BJ (cell line): ENCODE measurements around the gene CNGA3. TPM values are rescaled to one million over a fixed set of nuclear protein-coding genes. Genes with fewer than 3 reads are reported as not detected.

Experiments used
- CTCF ChIA-PET: fragments of 350-600 bp; formaldehyde crosslinking; extraction: SDS; loops from one replicate; lab custom pipeline; 2021; ENCODE audit warnings: antibody characterized with exemption, inconsistent platforms; lab: Yijun Ruan, JAX
- POLR2A ChIA-PET: fragments of 300-600 bp; sonication (Branson Sonifier 250); formaldehyde crosslinking; extraction: SDS; loops from one replicate; lab custom pipeline; 2021; ENCODE audit warnings: antibody characterized with exemption; lab: Charles Lee
- DNase-seq: peaks from one replicate; pipeline ENCODE4 v3.0.0-alpha.2; 2011; ENCODE audit warnings: low read depth
- H3K27me3 ChIP-seq: 2 replicates; pipeline ENCODE4 v1.6.0; 2011; ENCODE audit warnings: low read length; ENCODE audit not compliant: control insufficient read depth, insufficient read depth
- H3K36me3 ChIP-seq: 2 replicates; pipeline ENCODE4 v1.5.1; 2011; ENCODE audit warnings: low read length; ENCODE audit not compliant: control insufficient read depth, insufficient read depth
- H3K4me3 ChIP-seq: 2 replicates; pipeline ENCODE4 v1.5.1; 2011; ENCODE audit warnings: low read depth, mild to moderate bottlenecking, control low read depth, low read length
- CTCF ChIP-seq: IDR thresholded peaks from 2 replicates; pipeline ENCODE4 v1.5.1; 2011; ENCODE audit warnings: low read depth, mild to moderate bottlenecking, control low read depth, inconsistent platforms, low read length, moderate library complexity; ENCODE audit not compliant: insufficient read depth
- polyA plus RNA-seq: library from polyadenylated mRNA; depleted of rRNA; stranded (reverse); fragments of >200 nt; gene quantifications from 2 replicates; pipeline ENCODE4 v1.2.3, GENCODE V29; 2011

CNGA3 gene
- polyA plus RNA-seq, 1 experiment, result not detected

- DNase-seq, result no peak
- H3K36me3 ChIP-seq, result no peaks in the 10 kb centered on the region
- ChIA-PET CTCF (interaction anchor here (4.4 kb wide), 1 partner anchor 16 kb away, joined by 16 read pairs; no protein-coding TSS in a partner anchor), POLR2A (no interaction called here)
- no peak for TF ChIP-seq CTCF
- H3K27me3 ChIP-seq, result 0 out of 2 replicates have a peak, but pooled peaks cover 3% of the 10 kb centered on the region
- no peak overlapping the region for H3K4me3 ChIP-seq
These were observed 23.5 kb downstream of the CNGA3 start for GRCh38 chr2:98369710-98370239.

- H3K4me3 ChIP-seq, result no peak overlapping the region
- TF ChIP-seq CTCF, result no peak
- CTCF ChIA-PET, result interaction anchor here (0.8 to 4.4 kb wide), 2 partner anchors 13 to 565 kb away, joined by 3 to 16 read pairs; no protein-coding TSS in a partner anchor
- POLR2A ChIA-PET, result no interaction called here
- peaks cover 6% of the 10 kb centered on the region; the same call in 1 of the 2 replicates for H3K27me3 ChIP-seq
- no peaks in the 10 kb centered on the region for H3K36me3 ChIP-seq
- DNase-seq, result no peak
These were observed 25.9 kb downstream of the CNGA3 start for GRCh38 chr2:98372121-98372520.

GRCh38 chr2:98372579-98372978 lies 26.3 kb downstream of the CNGA3 start:
- TF ChIP-seq CTCF, result no peak
- no peak for DNase-seq
- Histone ChIP-seq H3K4me3 (no peak overlapping the region), H3K27me3 (peaks cover 7% of the 10 kb centered on the region), H3K36me3 (no peaks in the 10 kb centered on the region)
- ChIA-PET POLR2A (no interaction called here), CTCF (no interaction called here)

- Histone ChIP-seq H3K36me3 (no peaks in the 10 kb centered on the region), H3K27me3 (peaks cover 8% of the 10 kb centered on the region), H3K4me3 (no peak overlapping the region)
- POLR2A ChIA-PET, result no interaction called here
- no peak for DNase-seq
- TF ChIP-seq CTCF, result no peak
- CTCF ChIA-PET, result interaction anchor here (5.0 kb wide), 1 partner anchor 11 kb away, joined by 29 read pairs; no protein-coding TSS in a partner anchor
These were observed 28.0 kb downstream of the CNGA3 start for GRCh38 chr2:98374286-98374685.

GRCh38 chr2:98374958-98375570 lies 28.8 kb downstream of the CNGA3 start:
- Histone ChIP-seq H3K27me3 (peaks cover 8% of the 10 kb centered on the region), H3K36me3 (no peaks in the 10 kb centered on the region), H3K4me3 (no peak overlapping the region)
- CTCF ChIA-PET, result interaction anchor here (5.0 kb wide), 1 partner anchor 10 kb away, joined by 29 read pairs; no protein-coding TSS in a partner anchor
- no peak for DNase-seq
- POLR2A ChIA-PET, result no interaction called here
- TF ChIP-seq CTCF, result no peak
